GM23338 (cell line): ENCODE data around the gene CAST.

Experiments
- EZH2 ChIP-seq: fragments of 200-600 bp; sonication (generic); IDR thresholded peaks from one replicate; pipeline ENCODE4 v1.8.0; 2017; ENCODE audit warnings: antibody characterized with exemption, mild to moderate bottlenecking, low read depth; ENCODE audit not compliant: unreplicated experiment
- EZH2phosphoT487 ChIP-seq: fragments of 200-600 bp; sonication (generic); IDR thresholded peaks from one replicate; pipeline ENCODE4 v1.8.1; 2018; ENCODE audit warnings: antibody characterized with exemption; ENCODE audit not compliant: unreplicated experiment
- NANOG ChIP-seq: IDR thresholded peaks from 2 replicates; pipeline ENCODE4 v1.6.1; 2016; ENCODE audit warnings: antibody characterized with exemption, borderline replicate concordance
- POLR2AphosphoS5 ChIP-seq: IDR thresholded peaks from 2 replicates; pipeline ENCODE4 v1.6.1; 2016; ENCODE audit warnings: antibody characterized with exemption, low read depth
- TF ChIP-seq, protein P1 (sequence below), 2 experiments: fragments of 200-600 bp in 1 of 2; sonication (generic) in 1 of 2; conservative IDR thresholded peaks; 2 replicates each; pipeline versions ENCODE4 v1.5.1 to v1.6.1; 2016 to 2017; ENCODE audit warnings: antibody characterized with exemption in 2 of 2, low read depth in 2 of 2, mild to moderate bottlenecking in 2 of 2, moderate library complexity in 1 of 2
- TF ChIP-seq, protein P2 (sequence below): IDR thresholded peaks from 2 replicates; pipeline ENCODE4 v1.6.1; 2016; ENCODE audit warnings: antibody characterized with exemption
- TF ChIP-seq, protein P3 (sequence below): IDR thresholded peaks from one replicate; pipeline ENCODE4 v1.6.1; 2018; ENCODE audit warnings: antibody characterized with exemption; ENCODE audit not compliant: unreplicated experiment

DNA sequence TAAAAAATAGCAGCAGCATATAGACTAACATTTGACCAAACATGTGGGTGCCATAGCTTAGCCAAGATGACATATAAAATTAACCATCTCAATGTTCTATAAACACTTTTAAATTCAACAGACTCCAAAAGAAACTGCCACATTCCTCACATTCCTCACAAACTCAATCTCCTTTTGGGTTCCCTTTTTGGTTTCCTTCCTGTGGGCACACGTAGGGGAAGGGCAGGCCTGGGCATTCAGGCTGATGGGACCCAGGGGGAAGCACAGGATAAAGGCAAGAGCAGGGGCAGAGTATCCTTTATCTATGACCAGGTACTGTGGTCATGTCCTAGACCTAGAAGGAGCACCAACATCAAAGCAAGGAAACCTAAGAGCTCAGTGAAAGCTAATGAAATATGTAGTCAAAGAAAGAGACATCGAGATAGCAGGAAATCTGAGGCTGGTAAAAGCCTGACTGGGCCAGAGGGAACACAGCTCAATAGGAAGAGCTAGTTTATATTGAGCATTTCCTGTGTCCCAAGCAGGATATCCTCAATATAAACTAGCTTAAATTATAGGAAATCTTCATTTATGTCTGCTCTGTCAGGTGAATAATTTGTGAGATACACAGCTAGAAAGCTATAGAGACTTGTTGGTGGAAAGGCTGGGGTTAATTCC is 159.2 kb downstream of the CAST start:
- TF ChIP-seq EZH2phosphoT487 (no peak), POLR2AphosphoS5 (no peak), EZH2 (no peak), NANOG (no peak)
- TF ChIP-seq, protein P1, sequence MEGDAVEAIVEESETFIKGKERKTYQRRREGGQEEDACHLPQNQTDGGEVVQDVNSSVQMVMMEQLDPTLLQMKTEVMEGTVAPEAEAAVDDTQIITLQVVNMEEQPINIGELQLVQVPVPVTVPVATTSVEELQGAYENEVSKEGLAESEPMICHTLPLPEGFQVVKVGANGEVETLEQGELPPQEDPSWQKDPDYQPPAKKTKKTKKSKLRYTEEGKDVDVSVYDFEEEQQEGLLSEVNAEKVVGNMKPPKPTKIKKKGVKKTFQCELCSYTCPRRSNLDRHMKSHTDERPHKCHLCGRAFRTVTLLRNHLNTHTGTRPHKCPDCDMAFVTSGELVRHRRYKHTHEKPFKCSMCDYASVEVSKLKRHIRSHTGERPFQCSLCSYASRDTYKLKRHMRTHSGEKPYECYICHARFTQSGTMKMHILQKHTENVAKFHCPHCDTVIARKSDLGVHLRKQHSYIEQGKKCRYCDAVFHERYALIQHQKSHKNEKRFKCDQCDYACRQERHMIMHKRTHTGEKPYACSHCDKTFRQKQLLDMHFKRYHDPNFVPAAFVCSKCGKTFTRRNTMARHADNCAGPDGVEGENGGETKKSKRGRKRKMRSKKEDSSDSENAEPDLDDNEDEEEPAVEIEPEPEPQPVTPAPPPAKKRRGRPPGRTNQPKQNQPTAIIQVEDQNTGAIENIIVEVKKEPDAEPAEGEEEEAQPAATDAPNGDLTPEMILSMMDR (conservative IDR thresholded peaks at IDR 0.05; ENCODE audit: low read depth in 2 of 2), result no peak
- TF ChIP-seq, protein P2, sequence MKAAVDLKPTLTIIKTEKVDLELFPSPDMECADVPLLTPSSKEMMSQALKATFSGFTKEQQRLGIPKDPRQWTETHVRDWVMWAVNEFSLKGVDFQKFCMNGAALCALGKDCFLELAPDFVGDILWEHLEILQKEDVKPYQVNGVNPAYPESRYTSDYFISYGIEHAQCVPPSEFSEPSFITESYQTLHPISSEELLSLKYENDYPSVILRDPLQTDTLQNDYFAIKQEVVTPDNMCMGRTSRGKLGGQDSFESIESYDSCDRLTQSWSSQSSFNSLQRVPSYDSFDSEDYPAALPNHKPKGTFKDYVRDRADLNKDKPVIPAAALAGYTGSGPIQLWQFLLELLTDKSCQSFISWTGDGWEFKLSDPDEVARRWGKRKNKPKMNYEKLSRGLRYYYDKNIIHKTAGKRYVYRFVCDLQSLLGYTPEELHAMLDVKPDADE, result no peak
- TF ChIP-seq, protein P3, sequence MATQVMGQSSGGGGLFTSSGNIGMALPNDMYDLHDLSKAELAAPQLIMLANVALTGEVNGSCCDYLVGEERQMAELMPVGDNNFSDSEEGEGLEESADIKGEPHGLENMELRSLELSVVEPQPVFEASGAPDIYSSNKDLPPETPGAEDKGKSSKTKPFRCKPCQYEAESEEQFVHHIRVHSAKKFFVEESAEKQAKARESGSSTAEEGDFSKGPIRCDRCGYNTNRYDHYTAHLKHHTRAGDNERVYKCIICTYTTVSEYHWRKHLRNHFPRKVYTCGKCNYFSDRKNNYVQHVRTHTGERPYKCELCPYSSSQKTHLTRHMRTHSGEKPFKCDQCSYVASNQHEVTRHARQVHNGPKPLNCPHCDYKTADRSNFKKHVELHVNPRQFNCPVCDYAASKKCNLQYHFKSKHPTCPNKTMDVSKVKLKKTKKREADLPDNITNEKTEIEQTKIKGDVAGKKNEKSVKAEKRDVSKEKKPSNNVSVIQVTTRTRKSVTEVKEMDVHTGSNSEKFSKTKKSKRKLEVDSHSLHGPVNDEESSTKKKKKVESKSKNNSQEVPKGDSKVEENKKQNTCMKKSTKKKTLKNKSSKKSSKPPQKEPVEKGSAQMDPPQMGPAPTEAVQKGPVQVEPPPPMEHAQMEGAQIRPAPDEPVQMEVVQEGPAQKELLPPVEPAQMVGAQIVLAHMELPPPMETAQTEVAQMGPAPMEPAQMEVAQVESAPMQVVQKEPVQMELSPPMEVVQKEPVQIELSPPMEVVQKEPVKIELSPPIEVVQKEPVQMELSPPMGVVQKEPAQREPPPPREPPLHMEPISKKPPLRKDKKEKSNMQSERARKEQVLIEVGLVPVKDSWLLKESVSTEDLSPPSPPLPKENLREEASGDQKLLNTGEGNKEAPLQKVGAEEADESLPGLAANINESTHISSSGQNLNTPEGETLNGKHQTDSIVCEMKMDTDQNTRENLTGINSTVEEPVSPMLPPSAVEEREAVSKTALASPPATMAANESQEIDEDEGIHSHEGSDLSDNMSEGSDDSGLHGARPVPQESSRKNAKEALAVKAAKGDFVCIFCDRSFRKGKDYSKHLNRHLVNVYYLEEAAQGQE, result no peak
